Activated naive CD8-positive, alpha-beta T cell treated with anti-CD3 and anti-CD28 coated beads, Interleukin-2, amount 50 U/mL, for 24 hours (primary cell): ENCODE data around the gene FARP1.

ENCODE experiments used
- ATAC-seq: fragments of 150-1000 bp; cut with Tn5 transposase; one replicate; pipeline ENCODE4 v1.10.0; 2021
- DNase-seq: peaks from one replicate; pipeline ENCODE4 v3.0.0; 2021
- H3K27ac Mint-ChIP-seq: one replicate; pipeline ENCODE4 v1.8.0; 2021; ENCODE audit warnings: mild to moderate bottlenecking, mixed read lengths
- H3K27me3 Mint-ChIP-seq: one replicate; pipeline ENCODE4 v1.8.0; 2021; ENCODE audit warnings: mixed read lengths
- H3K36me3 Mint-ChIP-seq: one replicate; pipeline ENCODE4 v1.8.0; 2021; ENCODE audit warnings: low read depth, mixed read lengths
- H3K4me1 Mint-ChIP-seq: one replicate; pipeline ENCODE4 v1.8.0; 2021; ENCODE audit warnings: mixed read lengths
- H3K4me3 Mint-ChIP-seq: one replicate; pipeline ENCODE4 v1.8.0; 2021; ENCODE audit warnings: mild to moderate bottlenecking, moderate library complexity, mixed read lengths
- H3K9me3 Mint-ChIP-seq: one replicate; pipeline ENCODE4 v1.8.0; 2021; ENCODE audit warnings: mixed read lengths

The FARP1 gene

GRCh38 chr13:98343461-98343860 lies 200.6 kb downstream of the FARP1 start:
- no peaks in the 10 kb centered on the region for H3K36me3 Mint-ChIP-seq
- ATAC-seq, result no peak
- H3K9me3 Mint-ChIP-seq, result no peaks in the 10 kb centered on the region
- no peak for DNase-seq
- H3K27me3 Mint-ChIP-seq, result peaks cover 5% of the 10 kb centered on the region
- no peak overlapping the region for H3K27ac Mint-ChIP-seq
- no peaks in the 10 kb centered on the region for H3K4me1 Mint-ChIP-seq
- no peak overlapping the region for H3K4me3 Mint-ChIP-seq

DNA sequence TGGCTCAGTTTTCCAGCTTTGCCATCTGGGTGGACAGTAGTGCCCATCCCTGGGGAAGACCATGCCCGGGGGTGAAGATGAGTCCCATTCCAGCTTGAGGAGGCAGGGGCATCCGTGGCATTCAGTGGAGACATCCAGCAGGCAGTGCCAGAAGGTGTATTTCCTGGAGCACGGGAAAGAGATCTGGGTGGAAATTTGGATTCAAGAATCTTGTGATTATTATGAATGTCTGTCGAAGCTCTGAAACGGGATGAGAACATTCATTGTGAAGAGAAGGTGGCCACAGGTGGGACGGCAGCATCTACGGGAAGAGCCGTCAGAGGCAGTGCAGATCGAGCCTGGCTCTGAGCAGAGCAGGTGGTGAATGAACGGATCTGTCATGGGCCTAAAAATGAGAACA lies 201.5 kb downstream of the FARP1 start:
- no peaks in the 10 kb centered on the region for H3K4me1 Mint-ChIP-seq
- H3K9me3 Mint-ChIP-seq, result no peaks in the 10 kb centered on the region
- ATAC-seq (no peak), DNase-seq (no peak)
- H3K27ac Mint-ChIP-seq, result no peak overlapping the region
- no peaks in the 10 kb centered on the region for H3K36me3 Mint-ChIP-seq
- no peak overlapping the region for H3K4me3 Mint-ChIP-seq
- peaks cover 3% of the 10 kb centered on the region for H3K27me3 Mint-ChIP-seq

DNA sequence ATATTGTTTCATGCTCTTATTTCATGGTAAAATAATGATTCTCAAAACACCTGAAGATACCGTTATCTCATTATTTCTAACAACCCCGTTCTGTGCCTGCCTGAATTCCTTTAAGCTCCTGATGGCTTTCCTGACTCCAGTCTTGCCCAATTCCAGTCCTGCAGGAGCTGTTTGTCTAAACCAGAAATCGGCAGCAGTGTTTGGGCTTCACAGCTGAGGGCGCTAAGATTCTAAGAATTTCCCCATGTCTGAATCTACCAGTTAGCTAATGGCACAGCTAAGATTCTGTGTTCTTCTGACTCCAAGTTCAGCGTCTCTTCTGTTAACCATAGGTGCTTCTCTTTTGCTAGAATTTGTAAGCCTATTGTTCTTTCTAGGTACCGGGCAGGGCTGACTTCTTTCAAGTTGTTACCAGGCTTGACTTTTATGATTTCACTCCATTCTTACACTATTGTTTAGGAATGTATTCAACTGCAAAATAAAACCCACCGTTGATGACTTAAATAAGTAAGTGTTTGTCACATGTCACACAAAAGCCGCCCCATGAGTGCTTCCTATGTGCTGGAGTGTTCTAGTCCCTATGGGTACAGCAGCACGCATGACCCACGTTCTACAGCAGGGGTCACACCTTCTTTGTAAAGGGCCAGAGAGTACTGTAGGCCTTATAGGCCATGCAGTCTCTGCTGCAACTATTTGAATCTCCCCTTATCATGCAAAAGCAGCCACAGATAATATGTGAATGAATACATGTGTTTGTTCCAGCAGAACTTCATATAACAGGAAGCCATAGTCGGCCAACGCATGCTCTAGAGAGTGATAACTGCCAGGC lies 202.4 kb downstream of the FARP1 start:
- Mint-ChIP-seq H3K27ac (no peak overlapping the region), H3K4me1 (no peaks in the 10 kb centered on the region), H3K36me3 (no peaks in the 10 kb centered on the region), H3K27me3 (peaks cover 3% of the 10 kb centered on the region), H3K9me3 (no peaks in the 10 kb centered on the region), H3K4me3 (no peak overlapping the region)
- ATAC-seq, result no peak
- no peak for DNase-seq

DNA sequence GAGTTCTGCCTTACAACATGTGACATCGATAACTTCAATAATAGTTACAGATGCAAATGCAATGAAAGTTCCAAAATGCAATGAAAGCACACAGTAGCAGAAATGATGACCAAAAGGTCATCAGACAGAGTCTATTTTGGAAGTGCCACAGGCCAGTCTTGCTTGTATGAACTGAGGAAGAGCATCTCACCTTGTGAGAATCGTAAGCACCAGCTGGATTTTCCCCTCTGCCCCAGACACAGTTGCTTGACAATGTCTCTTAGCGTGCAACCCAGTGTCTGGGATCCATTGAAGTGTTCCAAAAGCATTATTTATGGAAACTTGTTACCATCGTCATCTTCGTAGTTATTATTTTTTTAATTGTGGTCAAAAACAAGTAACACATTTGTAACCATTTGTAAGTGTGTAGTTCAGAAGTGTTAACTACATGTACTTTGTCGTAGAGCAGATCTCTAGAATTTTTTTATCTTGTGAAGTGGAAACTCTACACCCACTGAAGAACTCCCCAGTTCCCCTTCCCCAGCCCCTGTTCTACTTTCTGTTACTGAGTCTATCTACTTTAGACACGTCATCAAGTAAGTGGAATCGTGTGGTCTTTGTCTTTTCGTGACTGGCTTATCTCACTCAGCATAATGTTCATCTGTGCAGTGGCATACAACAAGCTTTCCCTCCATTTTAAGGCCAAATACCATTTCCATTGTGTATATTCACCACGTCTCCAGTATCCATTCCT lies 204.2 kb downstream of the FARP1 start:
- H3K4me3 Mint-ChIP-seq, result no peak overlapping the region
- H3K9me3 Mint-ChIP-seq, result no peaks in the 10 kb centered on the region
- ATAC-seq, result no peak
- H3K27ac Mint-ChIP-seq, result no peak overlapping the region
- no peaks in the 10 kb centered on the region for H3K36me3 Mint-ChIP-seq
- H3K27me3 Mint-ChIP-seq, result peaks cover 3% of the 10 kb centered on the region
- no peaks in the 10 kb centered on the region for H3K4me1 Mint-ChIP-seq
- DNase-seq, result no peak

GRCh38 chr13:98347756-98348155 lies 204.9 kb downstream of the FARP1 start:
- H3K4me1 Mint-ChIP-seq, result no peaks in the 10 kb centered on the region
- peaks cover 3% of the 10 kb centered on the region for H3K27me3 Mint-ChIP-seq
- H3K27ac Mint-ChIP-seq, result no peak overlapping the region
- no peaks in the 10 kb centered on the region for H3K36me3 Mint-ChIP-seq
- no peaks in the 10 kb centered on the region for H3K9me3 Mint-ChIP-seq
- ATAC-seq (no peak), DNase-seq (no peak)
- H3K4me3 Mint-ChIP-seq, result no peak overlapping the region

- Mint-ChIP-seq H3K4me1 (no peaks in the 10 kb centered on the region), H3K9me3 (no peaks in the 10 kb centered on the region), H3K4me3 (no peak overlapping the region), H3K36me3 (no peaks in the 10 kb centered on the region), H3K27ac (no peak overlapping the region), H3K27me3 (no peaks in the 10 kb centered on the region)
- DNase-seq (no peak), ATAC-seq (no peak)
These were observed 205.7 kb downstream of the FARP1 start for GRCh38 chr13:98348466-98349200.

GRCh38 chr13:98349731-98350305 lies 206.9 kb downstream of the FARP1 start:
- Mint-ChIP-seq H3K9me3 (no peaks in the 10 kb centered on the region), H3K4me3 (no peak overlapping the region), H3K27ac (no peak overlapping the region), H3K36me3 (no peaks in the 10 kb centered on the region), H3K27me3 (no peaks in the 10 kb centered on the region), H3K4me1 (no peaks in the 10 kb centered on the region)
- no peak for ATAC-seq
- no peak for DNase-seq

DNA sequence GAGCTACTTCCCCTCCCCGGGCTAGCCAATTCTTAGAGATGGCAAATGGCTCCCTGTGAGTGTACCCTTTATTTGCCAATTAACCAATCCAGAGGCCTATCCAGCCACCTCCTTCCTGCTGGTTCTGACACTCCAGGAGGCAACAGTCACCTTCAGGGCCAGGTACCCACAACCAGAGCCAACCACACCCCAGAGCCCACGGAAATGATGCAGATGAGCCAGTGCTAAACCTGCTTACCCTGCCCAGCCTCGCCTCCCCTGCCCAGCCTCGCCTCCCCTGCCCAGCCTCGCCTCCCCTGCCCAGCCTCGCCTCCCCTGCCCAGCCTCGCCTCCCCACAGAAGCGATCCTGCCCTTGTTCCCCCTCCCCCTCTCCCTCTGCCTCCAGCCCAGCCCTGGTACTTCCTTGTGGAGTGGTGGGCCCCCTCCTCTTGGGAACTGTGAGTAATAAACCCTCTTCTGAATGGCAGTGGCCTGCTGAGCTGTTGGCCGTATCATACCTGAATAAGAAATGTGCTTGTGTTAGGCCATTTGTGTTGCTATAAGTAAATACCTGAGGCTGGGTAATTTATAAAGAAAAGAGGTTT lies 207.9 kb downstream of the FARP1 start:
- Mint-ChIP-seq H3K27me3 (no peaks in the 10 kb centered on the region), H3K4me1 (no peaks in the 10 kb centered on the region), H3K9me3 (no peaks in the 10 kb centered on the region), H3K4me3 (no peak overlapping the region), H3K36me3 (no peaks in the 10 kb centered on the region), H3K27ac (no peak overlapping the region)
- DNase-seq, result no peak
- no peak for ATAC-seq

GRCh38 chr13:98351636-98352035 lies 208.7 kb downstream of the FARP1 start:
- ATAC-seq, result no peak
- no peak for DNase-seq
- Mint-ChIP-seq H3K36me3 (no peaks in the 10 kb centered on the region), H3K27me3 (no peaks in the 10 kb centered on the region), H3K4me1 (no peaks in the 10 kb centered on the region), H3K9me3 (no peaks in the 10 kb centered on the region), H3K4me3 (no peak overlapping the region), H3K27ac (no peak overlapping the region)

- no peaks in the 10 kb centered on the region for H3K9me3 Mint-ChIP-seq
- ATAC-seq (no peak), DNase-seq (no peak)
- no peaks in the 10 kb centered on the region for H3K27me3 Mint-ChIP-seq
- H3K4me1 Mint-ChIP-seq, result no peaks in the 10 kb centered on the region
- no peak overlapping the region for H3K4me3 Mint-ChIP-seq
- no peaks in the 10 kb centered on the region for H3K36me3 Mint-ChIP-seq
- H3K27ac Mint-ChIP-seq, result no peak overlapping the region
These were observed 209.3 kb downstream of the FARP1 start for GRCh38 chr13:98352226-98352625.

DNA sequence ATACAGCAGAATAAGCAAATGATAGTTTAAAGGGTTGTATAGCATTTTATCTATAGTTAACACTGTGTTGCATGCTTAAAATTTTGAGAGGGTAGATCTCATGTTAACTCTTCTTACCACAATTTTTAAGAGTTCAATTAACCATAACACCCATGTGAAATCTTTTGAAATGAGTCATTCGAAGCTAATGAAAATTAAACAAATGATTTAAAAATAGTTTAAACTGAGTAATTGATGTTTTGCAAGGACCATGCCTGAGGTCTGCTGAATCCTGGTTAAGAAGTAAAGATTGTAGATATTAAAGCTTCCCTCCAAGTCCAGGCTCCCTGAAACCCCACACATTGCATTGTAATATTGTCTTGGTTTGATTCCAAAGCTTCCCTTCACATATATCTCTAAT lies 210.9 kb downstream of the FARP1 start:
- Mint-ChIP-seq H3K27ac (no peak overlapping the region), H3K27me3 (peaks cover 3% of the 10 kb centered on the region), H3K36me3 (no peaks in the 10 kb centered on the region), H3K4me1 (no peaks in the 10 kb centered on the region), H3K9me3 (no peaks in the 10 kb centered on the region), H3K4me3 (no peak overlapping the region)
- DNase-seq, result no peak
- no peak for ATAC-seq

DNA sequence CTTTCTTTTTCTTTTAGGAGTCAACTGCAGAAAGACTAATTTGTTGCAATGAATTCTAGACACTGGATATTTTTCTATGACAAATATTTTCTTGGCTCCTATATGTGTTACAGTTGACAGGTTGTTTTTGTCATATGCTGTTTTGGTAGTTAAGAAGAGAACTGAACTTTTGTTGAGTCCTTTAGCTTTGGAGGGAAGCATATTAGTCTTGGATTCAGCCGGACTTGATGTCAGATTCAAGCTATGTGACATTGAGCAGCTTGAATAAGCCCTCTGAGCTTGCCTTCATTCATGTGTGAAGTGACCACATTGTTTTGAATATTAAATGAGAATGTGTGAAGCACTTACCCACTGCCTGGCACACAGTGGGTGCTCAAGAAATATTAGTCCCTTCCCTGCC lies 216.0 kb downstream of the FARP1 start:
- no peaks in the 10 kb centered on the region for H3K36me3 Mint-ChIP-seq
- H3K4me1 Mint-ChIP-seq, result no peaks in the 10 kb centered on the region
- H3K27ac Mint-ChIP-seq, result no peak overlapping the region
- peaks cover 3% of the 10 kb centered on the region for H3K27me3 Mint-ChIP-seq
- no peak overlapping the region for H3K4me3 Mint-ChIP-seq
- H3K9me3 Mint-ChIP-seq, result no peaks in the 10 kb centered on the region
- ATAC-seq (no peak), DNase-seq (no peak)

DNA sequence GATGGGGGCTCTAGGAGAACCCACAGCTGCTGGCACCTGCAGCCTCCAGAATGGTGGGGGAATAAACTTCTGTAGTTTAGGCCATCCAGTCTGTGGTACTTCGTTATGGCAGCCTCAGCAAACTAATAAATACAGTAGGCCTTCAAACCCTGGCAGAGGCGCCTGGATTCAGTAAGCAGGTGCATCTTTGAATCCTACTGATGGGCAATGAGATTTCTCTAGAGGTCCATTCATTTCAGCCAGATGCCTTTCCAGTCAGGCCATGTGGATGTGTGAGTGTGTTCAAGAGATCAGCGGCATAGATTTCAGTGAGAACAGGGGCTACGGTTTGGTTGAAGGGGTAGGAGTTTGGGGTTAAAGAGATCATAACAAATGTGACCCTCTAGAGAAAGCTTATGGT lies 217.7 kb downstream of the FARP1 start:
- no peaks in the 10 kb centered on the region for H3K36me3 Mint-ChIP-seq
- ATAC-seq (no peak), DNase-seq (no peak)
- H3K9me3 Mint-ChIP-seq, result no peaks in the 10 kb centered on the region
- H3K27ac Mint-ChIP-seq, result no peak overlapping the region
- H3K4me3 Mint-ChIP-seq, result no peak overlapping the region
- H3K27me3 Mint-ChIP-seq, result peaks cover 3% of the 10 kb centered on the region
- H3K4me1 Mint-ChIP-seq, result no peaks in the 10 kb centered on the region

- DNase-seq (no peak), ATAC-seq (no peak)
- H3K27me3 Mint-ChIP-seq, result no peaks in the 10 kb centered on the region
- no peaks in the 10 kb centered on the region for H3K4me1 Mint-ChIP-seq
- H3K9me3 Mint-ChIP-seq, result no peaks in the 10 kb centered on the region
- H3K36me3 Mint-ChIP-seq, result no peaks in the 10 kb centered on the region
- H3K27ac Mint-ChIP-seq, result no peak overlapping the region
- H3K4me3 Mint-ChIP-seq, result no peak overlapping the region
These were observed 220.4 kb downstream of the FARP1 start for GRCh38 chr13:98363326-98363725.
